HG03439 (cell line): ENCODE data around the gene KIFC3.
"Not testable (repeated sequence)": the region's sequence is repeated elsewhere in the genome, so short reads cannot be mapped to it uniquely, and the experiment has no call there.

ENCODE experiments used
- ATAC-seq: cut with Tn5 transposase; IDR thresholded peaks from one replicate; pipeline ENCODE4 v1.9.1; 2021; ENCODE audit warnings: mild to moderate bottlenecking, moderate library complexity; ENCODE audit not compliant: unreplicated experiment

KIFC3 gene

DNA sequence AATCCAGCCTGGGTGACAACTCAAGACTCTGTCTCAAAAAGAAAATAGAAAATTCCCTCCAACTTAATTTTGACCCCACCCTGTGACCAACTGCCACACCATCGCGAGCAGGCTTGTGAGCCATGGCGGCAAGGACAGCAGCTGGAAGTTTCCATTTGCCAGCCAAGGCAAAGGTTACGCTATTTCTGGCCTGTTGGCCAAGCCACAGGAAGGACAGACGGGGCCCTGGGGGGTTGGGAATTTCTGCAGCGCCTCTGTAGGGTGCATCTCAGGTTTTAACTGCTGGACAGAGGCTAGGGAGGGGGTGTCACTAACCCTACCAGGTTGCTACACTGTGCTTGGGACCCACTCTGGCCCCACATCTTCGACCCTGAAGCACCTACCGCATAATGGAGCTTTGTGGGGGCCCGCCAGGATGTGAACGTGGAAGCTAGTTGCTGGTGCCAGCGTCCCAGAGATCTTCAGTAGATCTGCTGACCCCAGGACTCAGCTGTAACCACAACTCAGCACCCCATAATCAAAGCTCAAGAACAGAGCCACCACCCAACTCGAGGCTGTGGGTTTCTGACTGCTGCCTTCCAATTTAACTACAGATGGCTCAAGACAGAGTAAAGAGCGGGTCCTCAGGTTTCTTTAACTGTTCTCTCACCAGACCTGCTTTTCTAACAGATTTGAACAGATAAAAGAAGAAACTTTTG, 10.9 kb downstream of the KIFC3 start:
- no peak for ATAC-seq

DNA sequence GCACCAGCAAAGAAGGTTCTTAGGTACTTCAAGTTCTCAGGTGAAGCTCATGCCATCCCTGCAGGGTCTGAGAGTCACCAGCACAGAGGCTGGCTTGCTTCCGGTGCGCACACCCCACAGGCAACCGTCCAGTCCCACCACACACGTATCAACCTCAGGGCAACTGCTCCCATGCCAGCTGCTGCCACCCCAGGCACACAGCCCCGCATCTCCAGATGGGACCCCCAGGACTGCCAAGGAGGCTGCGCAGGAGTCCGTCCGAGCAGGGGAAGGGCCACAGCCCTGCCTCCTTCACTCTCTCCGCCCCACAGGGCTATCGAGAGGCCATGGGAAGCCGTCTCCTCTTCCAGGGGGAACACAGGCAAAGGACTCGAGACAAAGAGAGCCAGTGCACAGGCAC, 13.3 kb downstream of the KIFC3 start:
- ATAC-seq = no peak

GRCh38 chr16:57788252-57788841, 13.9 kb downstream of the KIFC3 start:
- ATAC-seq = no peak

DNA sequence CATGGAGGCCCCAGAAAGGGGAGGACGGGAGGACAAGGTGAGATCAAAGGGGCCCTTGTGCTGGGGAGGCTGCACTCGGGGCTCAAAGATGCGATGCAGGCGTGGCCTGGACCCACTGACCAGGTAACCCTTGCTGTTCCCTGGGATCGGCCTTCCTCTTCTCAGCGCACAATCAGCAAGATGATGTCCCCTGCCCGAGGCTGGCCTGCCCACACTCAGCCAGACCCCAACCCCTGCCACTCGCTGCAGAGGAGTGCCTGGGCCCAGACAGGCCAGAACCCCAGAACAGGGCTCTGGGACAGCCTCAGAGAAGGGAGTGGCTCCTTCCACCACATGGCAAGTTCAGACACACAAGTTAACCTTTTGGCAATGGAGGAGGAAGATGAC, 14.8 kb downstream of the KIFC3 start:
- no peak for ATAC-seq

- ATAC-seq = no peak
These were observed 15.4 kb downstream of the KIFC3 start for GRCh38 chr16:57786632-57787518.

DNA sequence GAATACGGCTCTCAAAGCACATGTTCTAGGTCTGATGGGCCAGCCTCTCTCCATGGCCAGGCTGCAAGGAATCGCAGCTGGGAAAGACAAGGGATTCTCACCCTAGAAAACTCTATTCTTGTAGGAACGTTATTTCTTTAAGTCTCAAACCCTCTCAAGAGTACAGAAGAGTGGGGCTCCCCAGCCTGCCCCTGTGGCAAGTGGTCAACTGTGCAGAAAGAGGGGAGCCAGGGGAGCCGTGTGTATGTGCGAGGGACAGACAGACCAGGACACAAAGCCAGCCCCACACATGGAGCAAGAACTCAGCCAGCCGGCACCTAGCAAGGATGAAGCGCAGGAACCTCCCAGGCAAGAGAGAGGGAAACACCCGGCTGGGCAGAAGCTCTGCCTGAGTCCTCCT, 16.4 kb downstream of the KIFC3 start:
- no peak for ATAC-seq

DNA sequence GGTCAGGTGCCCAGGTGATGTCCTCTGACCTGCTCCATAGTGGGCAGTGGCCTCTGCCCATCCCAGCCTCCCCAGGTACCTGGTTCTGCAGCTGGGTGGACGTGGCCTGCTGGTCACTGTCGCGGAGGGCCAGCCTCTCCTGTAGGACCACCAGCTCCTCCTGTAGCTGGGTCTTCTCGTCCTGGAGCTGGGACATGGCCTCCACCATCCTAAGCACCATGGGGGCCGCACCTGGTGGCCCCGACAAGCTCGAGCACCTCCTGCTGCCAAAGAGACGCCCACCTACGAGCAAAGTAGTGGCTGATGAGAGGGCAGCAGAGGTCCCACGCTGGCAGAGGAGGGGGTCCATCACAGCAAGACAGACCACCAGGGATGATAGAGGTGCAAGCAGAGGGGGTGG, 16.9 kb downstream of the KIFC3 start:
- ATAC-seq = no peak

- no peak for ATAC-seq
These were observed 18.0 kb downstream of the KIFC3 start for GRCh38 chr16:57784334-57784733.

- no peak for ATAC-seq
These were observed 18.4 kb downstream of the KIFC3 start for GRCh38 chr16:57783883-57784282.

GRCh38 chr16:57783116-57783515, 19.2 kb downstream of the KIFC3 start:
- no peak for ATAC-seq

- not testable (repeated sequence) for ATAC-seq
These were observed 19.7 kb downstream of the KIFC3 start for GRCh38 chr16:57782607-57783055.

GRCh38 chr16:57781741-57782606, 20.3 kb downstream of the KIFC3 start:
- ATAC-seq = no peak

DNA sequence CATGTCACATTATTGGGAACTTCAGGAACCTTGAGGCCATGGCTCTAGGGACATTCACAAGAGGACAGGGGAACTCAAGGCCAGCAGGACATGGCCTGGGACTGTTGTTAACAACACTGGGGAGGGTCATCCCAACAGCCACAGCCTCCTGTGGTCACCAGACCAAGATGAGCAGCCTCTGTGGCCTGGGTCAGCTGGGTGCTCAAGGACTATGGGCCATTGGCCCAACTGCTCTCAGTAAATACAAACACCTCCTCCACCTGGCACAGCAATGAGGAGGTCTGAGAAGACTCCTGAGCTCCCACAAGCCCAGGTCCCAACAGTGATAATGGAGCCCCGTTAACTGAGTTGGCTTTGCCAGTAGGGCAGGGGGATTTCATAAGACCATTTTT, 20.9 kb downstream of the KIFC3 start:
- no peak for ATAC-seq

GRCh38 chr16:57779836-57780235, 22.5 kb downstream of the KIFC3 start:
- ATAC-seq = not testable (repeated sequence)

GRCh38 chr16:57778658-57779057, 23.6 kb downstream of the KIFC3 start:
- ATAC-seq = no peak

- no peak for ATAC-seq
These were observed 26.4 kb downstream of the KIFC3 start for GRCh38 chr16:57775661-57776469.

DNA sequence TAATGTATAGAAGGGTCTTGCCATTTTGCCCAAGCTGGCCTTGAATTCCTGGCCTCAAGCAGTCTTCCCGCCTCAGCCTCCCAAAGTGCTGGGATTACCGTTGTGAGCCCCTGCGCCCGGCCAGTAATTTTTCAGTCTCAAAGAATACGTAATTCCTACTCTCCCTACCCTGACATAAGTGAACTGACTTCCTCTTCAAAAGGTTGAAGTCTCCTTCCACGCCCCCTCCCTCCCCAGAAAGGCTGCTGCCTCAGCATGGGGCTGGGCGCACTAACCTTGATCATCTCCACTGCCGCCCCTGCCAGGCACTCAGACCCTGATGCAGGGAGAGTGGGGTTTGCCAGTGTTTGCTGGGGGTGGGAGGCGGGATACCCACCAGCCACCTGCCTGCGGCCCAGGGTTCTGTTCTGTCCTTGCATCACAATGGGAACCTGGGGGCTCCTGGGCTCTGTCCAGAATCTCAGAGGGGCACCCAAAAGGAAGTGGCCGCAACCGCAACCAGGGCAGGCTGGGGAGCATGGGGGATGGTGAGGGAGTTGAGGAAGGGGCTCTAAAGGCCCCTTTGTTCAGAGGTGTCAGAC, 27.5 kb downstream of the KIFC3 start:
- no peak for ATAC-seq

- no peak for ATAC-seq
These were observed 28.5 kb downstream of the KIFC3 start for GRCh38 chr16:57773655-57774295.

- no peak for ATAC-seq
These were observed 29.3 kb downstream of the KIFC3 start for GRCh38 chr16:57773019-57773418.
